Stimulated activated CD4-positive, alpha-beta T cell treated with anti-CD3 and anti-CD28 coated beads, Interleukin-4, amount 100 ng/mL, for 24 hours (primary cell): Measurements from ENCODE around the gene MYL6B.

Experiments used
- DNase-seq: peaks from one replicate; pipeline ENCODE4 v3.0.0-alpha.2; 2020

MYL6B gene

DNA sequence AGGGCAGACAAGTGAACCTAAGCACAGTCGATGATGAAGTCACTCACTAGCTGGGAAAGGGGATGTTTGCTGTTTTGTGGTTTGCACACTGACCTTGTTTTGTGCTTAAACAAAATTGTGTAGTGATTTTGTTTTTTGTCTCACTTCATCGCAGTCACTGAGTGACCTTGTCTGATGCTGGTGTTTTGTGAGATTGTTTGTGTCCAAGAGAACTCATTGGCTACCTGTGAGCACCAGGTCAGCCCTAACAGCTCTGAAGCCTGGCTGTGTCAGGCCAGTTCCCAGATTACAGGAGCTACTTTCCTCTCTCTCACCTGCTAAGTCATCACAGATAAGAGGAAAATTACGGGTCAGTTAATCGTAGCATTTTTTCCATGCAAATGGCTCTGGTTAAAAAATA is 28.3 kb upstream of the MYL6B start:
- no peak for DNase-seq

DNA sequence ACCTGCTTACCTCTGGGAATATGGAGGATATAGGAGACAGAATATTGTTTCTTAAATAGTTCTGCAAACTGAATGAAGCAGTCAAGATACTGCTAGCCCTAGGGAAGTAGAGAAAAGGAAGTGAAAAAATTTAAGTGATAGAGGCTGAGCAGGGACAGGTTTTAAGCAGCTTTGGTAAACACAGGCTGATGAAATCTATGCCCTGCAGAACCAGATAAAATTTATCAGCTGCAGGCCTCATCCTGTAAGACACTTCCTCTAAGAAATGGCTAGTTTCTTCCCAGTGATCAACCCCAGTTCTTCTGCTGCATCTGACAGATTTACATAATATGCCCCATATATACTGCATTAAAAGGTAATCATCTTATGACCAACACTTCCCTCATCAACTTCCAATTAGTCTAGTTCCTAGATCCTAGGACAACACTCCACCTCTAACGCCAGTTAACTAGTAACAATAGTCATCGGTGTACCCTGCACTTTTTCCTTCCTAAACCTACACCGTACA is 25.6 kb upstream of the MYL6B start:
- DNase-seq, result no peak

DNA sequence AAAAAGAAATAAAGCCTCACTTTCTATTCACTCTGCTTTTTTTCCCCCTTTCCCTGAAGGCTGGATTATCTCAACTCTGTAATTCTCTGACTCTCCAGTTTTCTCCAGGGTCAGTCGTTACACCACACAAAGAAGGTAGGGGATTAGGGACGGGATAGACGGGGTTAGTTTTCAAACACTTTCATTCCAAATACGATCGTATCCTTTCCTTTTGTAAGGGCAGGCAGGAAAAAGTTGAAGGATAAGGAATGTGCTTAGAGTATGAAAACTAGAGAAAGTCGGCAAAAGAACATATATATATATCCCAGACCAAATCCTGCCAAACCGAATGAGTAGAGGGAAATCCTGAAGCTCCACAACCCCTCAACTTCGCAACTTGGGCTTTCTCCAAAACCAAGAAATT is 24.9 kb upstream of the MYL6B start:
- no peak for DNase-seq

DNA sequence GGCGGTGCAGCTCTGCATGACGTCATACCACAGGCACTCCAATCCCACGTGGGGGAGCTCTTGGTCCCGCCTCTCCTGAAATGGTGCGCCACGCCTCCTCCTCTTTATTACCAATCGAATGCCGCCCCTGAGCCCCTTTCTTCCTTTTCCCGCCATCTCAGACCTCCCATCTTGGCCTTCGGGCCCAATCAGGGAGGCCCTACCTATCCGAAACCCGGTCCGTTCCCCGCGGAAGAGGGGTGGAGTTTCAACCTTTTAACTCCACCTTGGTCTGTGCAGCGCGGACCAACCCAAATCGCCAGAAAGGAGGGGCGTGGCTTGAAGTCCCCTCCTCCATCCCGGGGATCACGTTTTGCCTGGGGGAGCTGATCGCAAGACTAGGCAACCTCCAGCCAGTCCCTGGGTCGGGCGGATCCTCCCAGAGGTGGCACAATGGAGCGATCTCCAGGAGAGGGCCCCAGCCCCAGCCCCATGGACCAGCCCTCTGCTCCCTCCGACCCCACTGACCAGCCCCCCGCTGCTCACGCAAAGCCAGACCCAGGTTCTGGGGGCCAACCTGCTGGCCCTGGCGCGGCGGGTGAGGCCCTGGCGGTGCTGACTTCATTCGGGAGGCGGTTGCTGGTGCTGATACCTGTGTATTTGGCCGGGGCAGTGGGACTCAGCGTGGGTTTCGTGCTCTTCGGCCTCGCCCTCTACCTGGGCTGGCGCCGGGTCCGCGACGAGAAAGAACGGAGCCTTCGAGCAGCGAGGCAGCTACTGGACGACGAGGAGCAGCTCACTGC is 24.3 kb upstream of the MYL6B start, which contains the start of gene ESYT1:
Gene ESYT1, plus strand, starts transcription at position 380 of the 782 bp plus-strand sequence. Its CDS starts 53 bp downstream, at position 433.
- DNase-seq, result peak; percentile 98

DNA sequence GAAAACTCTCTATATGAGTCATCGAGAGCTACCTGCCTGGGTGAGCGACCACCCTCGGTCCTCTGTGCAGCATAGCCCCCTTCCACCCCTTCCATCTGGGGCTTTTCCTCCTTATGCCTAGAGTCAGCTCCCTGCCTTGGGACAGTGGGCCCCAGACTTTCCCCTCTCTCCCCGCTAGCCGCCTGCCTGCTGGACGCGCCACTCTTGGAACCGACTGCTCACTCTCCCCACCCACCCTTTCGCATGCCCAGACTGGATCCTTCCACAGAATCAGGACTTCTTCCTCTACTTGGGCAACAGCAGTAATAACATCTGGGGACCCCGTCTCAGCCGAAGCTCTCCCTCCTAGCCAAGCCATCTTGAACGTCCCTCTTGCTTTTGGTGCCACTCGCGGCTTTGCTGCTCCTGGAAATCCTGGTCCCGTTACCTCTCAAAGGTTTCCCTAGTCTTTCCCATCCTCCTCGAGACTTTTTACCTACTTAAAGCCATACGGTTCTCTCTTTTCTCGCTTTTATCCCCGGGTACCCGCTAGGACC is 23.6 kb upstream of the MYL6B start:
- DNase-seq, result peak; percentile 23

DNA sequence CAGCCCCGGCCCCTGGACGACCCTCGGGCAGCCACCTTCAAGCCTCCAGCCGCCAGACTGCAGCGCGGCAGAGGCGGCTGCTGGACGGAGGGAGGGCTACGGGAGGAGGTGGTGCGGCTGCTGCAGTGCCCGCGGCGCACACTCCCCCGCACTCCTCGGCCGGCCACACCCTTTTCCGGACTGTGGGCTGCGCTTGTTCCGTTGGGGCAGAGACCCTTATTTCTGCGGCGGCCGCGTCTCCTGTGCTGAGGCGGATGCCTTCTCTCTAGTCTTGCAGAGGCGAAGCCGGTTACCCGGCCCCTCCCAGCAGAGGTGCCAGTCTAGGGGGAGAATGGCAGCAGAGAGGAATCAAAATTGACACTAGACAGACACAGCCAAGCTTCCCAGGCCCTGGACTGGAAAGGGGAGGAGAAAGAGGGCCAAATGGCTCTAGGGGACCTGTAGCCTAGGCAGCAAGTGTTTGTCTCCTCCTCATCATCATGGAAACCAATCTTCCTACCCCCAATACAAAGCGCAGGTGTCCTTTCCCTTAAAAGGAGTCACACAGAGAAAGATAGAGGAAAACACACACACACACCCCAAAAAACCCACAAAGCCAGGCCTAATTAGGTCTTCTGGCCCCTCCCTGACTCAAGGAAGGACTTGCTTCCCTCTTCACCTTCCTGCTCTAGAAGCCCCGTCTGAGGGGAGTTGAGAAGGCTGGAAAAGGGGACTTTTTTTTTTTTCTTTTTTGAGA is 23.0 kb upstream of the MYL6B start:
- DNase-seq, result peak; percentile 65

DNA sequence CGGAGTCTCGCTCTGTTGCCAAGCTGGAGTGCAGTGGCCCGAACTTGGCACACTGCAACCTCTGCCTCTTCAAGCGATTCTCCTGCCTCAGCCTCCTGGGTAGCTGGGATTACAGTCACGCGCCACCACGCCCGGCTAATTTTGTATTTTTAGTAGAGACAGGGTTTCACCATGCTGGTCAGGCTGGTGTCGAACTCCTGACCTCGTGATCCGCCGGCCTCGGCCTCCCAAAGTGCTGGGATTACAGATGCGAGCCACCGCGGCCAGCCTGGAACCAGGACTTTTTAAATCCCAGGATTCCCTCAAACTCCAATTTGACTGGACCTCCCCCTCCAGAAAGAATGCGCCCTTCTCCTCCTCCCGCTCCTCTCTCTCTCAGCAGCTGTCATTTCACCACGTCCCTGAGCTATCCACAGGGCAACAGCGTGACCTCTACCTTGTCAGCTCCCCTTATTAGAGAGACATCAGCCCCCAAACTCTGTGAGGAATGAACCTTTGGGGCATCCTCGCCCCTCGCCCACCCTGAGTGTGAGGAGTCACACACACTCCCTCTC is 22.4 kb upstream of the MYL6B start:
- DNase-seq, result no peak

DNA sequence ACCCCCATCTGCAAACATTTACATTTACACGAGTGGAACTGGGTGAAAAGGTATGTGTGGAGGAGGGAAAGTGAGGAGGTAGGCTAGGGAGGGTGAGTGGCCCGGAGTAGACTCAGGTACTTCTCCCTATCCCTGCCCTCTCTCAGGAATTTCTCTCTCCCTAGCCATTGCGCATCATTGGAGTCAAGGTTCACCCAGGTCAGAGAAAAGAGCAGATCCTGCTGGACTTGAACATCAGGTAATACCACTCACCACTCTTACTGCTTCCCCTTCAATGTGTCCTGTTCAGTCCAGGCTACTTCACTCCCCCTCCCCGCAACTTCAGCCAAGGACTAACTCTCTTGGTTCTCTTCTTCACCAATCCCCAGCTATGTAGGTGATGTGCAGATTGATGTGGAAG is 21.5 kb upstream of the MYL6B start:
- DNase-seq, result no peak

DNA sequence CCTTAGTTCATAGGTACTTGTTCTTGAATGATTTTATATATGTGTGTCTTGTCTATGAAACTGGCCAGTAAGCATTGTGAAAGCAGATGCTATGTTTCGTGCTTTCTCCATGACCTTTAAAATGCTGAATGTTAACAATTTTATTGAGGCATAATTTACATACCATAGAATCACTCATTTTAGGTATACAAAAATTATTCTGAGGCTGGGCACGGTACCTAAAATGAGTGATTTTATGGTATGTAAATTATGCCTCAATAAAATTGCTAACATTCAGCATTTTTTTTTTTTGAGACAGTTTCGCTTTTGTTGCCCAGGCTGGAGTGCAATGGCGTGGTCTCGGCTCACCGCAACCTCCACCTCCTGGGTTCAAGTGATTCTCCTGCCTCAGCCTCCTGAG is 17.5 kb upstream of the MYL6B start:
- DNase-seq, result no peak

DNA sequence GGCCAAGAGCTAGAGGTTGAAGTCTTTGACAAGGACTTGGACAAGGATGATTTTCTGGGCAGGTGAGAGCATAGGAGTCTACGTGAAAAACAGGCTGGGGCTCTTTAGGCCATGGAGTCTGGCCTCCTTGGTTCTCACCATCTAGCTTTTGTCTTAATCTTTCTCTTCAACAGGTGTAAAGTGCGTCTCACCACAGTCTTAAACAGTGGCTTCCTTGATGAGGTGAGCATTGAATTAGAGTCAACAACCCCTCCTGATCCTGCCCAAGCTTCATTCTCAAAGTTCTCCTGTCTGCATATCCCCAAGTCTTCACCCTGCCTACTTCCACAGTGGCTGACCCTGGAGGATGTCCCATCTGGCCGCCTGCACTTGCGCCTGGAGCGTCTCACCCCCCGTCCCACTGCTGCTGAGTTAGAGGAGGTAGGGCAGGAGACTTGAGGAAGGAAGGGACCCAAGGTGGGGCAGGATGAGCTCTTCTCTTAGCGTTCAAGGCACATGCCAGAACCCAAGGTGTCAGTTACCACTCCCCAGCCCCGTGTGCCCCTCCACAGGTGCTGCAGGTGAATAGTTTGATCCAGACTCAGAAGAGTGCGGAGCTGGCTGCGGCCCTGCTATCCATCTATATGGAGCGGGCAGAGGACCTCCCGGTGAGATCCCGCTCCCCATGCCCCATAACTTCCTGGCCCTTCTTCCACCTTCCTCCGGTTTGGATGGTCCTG is 14.4 kb upstream of the MYL6B start:
- DNase-seq, result no peak

DNA sequence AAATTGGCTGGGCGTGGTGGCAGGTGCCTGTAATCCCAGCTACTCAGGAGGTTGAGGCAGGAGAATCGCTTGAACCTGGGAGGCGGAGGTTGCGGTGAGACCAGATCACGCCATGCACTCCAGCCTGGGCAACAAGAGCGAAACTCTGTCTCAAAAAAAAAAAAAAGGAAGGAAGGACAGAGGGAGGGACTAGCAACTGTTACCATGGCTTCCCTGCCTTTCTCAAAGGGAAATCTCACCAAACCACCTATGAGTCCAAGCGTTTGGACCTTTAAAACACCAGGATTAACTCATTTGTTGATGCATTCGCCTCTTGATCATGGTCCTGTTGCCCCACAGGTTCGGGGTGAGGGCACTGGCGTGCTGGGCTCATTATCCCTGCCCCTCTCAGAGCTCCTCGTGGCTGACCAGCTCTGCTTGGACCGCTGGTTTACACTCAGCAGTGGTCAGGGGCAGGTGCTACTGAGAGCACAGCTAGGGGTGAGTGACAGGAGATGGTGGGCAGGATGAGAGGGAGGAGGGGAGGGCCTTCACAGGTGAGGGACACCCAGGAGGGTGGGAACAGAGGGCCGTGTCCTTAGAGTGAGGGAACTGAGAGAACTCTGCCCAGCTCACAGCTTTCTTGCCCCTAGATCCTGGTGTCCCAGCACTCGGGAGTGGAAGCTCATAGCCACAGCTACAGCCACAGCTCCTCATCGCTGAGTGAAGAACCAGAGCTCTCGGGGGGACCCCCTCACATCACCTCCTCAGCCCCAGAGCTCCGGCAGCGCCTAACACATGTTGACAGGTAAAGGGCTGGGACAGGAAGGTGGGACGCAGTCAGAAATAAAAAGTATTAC is 10.2 kb upstream of the MYL6B start:
- no peak for DNase-seq

DNA sequence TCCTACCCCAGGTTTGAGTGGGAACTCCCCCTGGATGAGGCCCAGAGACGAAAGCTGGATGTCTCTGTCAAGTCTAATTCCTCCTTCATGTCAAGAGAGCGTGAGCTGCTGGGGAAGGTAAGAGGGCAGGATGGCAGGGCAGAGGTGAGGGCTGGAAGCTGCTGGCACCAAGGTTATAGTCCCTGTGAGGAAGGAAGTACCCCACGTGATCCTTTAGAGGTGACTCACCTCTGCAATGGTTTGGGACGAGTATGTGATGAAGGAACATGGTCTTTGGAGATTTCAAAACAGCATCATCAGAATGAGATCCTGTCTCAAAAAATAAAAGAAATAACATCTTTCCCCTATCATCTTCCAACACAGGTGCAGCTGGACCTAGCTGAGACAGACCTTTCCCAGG is 9.2 kb upstream of the MYL6B start:
- no peak for DNase-seq

DNA sequence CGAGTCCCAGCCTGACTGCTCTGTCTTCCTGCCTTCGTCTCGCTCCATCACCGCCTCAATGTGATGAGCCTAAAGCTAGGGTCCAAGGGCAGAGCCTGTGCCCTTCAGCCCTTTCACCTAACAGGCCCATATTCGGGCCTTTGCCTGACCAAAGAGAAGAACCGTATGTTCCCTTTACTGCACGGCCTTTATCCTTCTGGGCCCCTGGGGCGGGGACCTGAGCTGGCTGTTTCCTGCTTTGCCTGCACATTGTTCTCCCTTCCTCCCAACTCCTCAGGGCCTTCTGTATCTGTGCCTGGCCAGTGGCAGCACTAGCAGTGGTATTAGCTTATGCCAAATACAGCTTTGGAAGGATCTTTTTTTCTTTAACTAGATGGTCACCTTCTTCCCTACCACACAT is 8.5 kb upstream of the MYL6B start:
- no peak for DNase-seq

DNA sequence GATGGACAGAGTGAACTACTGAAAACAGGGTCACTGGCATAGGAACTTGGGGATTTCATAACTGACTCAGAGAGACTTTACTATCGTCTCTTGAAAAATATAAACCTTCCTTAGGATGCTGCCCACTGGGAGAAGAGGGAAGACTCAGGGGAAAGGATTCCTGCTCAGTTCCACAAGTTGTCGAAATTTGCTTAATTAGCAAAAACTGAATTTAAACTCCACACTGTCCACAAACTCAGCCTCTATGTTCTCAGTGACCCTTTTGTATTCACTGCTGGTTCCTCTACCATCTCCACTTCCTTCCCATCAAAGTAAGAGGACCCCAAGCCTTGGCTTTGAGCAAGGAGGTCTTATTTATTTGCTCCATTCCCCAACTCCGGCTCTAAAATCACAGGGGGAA is 7.2 kb upstream of the MYL6B start:
- no peak for DNase-seq

DNA sequence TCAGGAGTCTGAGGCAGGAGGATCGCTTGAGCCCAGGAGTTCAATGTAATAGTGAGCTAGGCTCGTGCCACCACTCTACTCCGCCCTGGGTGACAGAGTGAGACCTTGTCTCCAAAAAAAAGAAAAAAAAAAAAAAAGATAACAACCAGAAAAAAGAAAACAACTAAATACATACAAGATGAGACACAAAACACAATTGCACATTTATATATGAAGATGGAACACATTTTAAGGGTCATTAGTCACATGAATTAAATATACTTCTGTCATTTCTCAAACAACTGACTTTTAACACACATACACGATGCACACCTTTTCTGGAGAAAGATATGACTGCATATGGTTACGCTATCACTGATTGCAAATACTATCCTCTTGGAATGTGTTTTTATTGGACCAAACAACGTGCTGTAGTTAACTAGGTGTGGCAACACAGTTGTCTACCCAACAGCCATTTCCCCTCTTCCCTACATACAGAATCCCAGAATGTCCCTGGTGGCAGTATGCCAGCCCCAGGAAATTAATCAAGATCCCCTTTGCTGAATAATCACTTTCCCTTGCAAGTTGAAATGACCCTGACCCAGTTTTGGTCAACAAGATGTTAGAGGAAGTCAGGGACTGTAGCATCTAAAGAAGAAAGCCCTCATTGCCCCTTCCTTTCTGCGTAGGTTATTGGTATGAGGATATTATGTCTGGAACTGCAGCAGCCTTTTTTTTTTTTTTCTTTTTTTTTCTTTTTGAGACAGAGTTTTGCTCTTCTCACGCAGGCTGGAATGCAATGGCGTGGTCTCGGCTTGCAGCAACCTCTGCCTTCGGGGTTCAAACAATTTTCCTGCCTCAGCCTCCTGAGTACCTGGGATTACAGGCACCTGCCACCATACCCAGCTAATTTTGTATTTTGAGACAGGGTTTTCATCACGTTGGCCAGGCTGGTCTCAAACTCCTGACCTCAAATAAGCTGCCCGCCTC is 5.6 kb upstream of the MYL6B start:
- DNase-seq, result no peak

DNA sequence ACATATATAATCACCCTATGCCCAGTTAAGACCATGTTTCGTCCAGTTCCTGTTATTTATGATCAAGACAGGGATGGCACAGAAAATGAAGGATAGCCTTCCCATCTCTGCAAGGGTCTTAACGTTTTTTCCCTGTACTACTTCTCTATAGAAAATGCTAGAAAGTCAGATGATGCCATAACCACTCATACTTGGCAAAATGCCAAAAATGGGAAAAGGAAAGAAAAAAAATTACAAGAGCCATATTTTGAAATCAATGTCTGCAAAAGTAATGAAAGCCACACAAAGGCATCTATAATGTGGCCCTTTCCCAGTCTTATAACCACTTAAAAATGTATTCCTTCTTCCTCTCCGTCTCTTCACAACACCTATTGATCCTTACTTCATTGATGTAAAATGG is 1.8 kb upstream of the MYL6B start:
- DNase-seq, result no peak

DNA sequence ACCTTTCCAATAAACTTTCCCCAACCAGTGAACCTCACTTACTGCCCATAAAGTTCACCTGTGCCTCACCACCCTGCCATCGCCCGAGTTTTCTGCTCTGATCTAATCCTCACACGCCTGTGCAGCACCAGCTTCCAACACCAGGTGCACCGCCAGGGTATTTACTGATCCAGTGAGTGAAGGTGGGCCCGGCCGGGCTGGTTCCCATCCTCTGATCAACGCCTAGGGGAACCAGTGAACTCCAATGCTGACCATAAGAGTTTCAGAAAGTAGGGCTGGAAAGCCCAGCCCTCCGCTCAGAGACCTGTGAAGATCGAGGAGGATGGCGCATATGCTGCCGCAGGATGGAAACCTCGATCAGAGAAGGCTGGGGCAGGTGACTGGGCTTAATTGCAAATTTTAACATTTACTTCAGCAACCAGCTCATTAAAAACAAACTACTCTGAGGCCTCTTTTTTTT is 685 bp upstream of the MYL6B start:
- peak; percentile 77 for DNase-seq

DNA sequence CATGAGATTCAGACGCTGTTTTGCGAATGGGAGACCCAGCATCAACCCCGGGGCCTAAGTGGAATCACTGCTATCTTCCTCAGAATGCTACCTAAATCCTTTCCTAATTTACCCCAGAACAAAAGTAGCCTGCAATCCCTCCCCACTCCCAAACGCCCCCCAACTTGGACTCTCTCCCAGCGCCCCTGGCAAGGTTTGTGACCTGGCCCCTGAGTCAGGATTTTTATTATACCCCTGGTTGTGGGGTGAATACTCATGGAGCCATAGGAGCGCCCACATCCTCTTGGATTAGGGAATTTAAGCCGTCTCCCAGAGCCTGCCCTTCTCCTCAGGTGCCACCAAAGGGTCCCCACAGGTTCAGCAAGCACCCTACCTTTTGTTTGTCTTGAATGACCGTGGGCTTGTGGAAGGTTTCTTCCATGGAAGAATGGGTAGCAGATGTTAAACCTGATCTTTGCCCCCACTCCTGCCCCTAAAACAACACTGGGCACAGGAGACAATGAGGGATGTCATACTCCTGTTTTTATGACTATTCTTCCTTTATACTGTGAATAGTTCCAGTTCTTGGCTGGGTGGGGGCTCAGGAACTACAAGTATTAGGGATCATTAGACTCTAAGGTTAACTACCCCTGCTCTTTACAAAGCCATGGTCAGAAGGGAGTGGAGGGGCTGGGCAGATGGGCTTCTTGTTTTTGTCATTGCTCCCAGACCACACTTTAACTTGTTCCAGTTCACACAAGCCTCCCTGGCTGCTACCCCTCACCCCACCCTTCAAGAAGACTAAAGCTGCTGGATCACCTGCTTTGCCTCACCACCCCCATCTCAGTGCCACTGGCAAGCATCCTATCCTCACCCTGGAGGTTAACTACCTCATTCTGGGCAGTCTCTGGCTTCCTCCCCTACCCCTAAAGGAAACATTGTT is 630 bp downstream of the MYL6B start:
- DNase-seq, result no peak

DNA sequence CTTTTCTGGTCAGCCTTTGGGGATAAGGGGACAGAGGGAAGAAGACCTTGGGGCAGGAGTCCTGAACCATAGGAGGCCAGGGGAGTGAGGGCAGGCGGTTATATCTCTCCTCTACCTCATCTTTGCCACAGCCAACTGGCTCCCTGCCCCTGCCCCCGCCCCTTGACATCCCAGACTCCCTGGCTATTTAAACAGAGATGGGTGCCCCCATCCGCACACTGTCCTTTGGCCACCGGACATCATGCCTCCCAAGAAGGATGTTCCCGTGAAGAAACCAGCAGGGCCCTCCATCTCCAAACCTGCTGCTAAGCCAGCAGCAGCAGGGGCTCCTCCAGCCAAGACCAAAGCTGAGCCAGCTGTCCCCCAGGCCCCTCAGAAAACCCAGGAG is 1.3 kb downstream of the MYL6B start:
- no peak for DNase-seq
